Measurements from ENCODE around the gene FOXA1. TPM values are rescaled to one million over a fixed set of nuclear protein-coding genes. Genes with fewer than 3 reads are reported as not detected.
A peak's percentile ranks its signal among the peaks of the same experiment; 100 is the strongest.
"Not testable (repeated sequence)": the region's sequence is repeated elsewhere in the genome, so short reads cannot be mapped to it uniquely, and the experiment has no call there.

The FOXA1 gene
- total and polyA plus RNA-seq, 5 donors from 2014 or later: 1.0 TPM; not detected in 4

GRCh38 chr14:37571391-37571790 lies 23.7 kb downstream of the FOXA1 start:
- no peaks in the 10 kb centered on the region for H3K36me3 ChIP-seq (ENCODE audit: control insufficient read depth, insufficient read depth, low read length)
- Mint-ChIP-seq H3K9me3 (peaks cover 0 to 10% (median 1%) of the 10 kb centered on the region in 7 donors), H3K36me3 (no peaks in the 10 kb centered on the region), H3K27me3 (peaks cover 13% of the 10 kb centered on the region), H3K4me3 (no peak overlapping the region), H3K4me1 (no peaks in the 10 kb centered on the region), H3K27ac (no peak overlapping the region)
- no peaks in the 10 kb centered on the region for H3K4me1 ChIP-seq (ENCODE audit: control insufficient read depth, insufficient read depth, low read length, poor library complexity, severe bottlenecking)
- H3K9me3 ChIP-seq (ENCODE audit: control insufficient read depth in 2 of 2, low read length in 2 of 2): no peaks in the 10 kb centered on the region
- no peak overlapping the region for H3K27ac ChIP-seq (ENCODE audit: insufficient read depth, low read length, poor library complexity, severe bottlenecking)
- no peaks in the 10 kb centered on the region for H3K27me3 ChIP-seq (ENCODE audit: control insufficient read depth, insufficient read depth, low read length)
- ATAC-seq (ENCODE audit: low read depth in 2 of 2) (no peak), DNase-seq (no peak)
- H3K4me3 ChIP-seq (ENCODE audit: low read depth, low read length): no peak overlapping the region

GRCh38 chr14:37569729-37570128 lies 25.3 kb downstream of the FOXA1 start:
- Histone ChIP-seq H3K9me3 (ENCODE audit: control insufficient read depth in 2 of 2, low read length in 2 of 2) (no peaks in the 10 kb centered on the region), H3K27ac (ENCODE audit: insufficient read depth, low read length, poor library complexity, severe bottlenecking) (no peak overlapping the region), H3K4me3 (ENCODE audit: low read depth, low read length) (no peak overlapping the region), H3K27me3 (ENCODE audit: control insufficient read depth, insufficient read depth, low read length) (no peaks in the 10 kb centered on the region), H3K36me3 (ENCODE audit: control insufficient read depth, insufficient read depth, low read length) (no peaks in the 10 kb centered on the region), H3K4me1 (ENCODE audit: control insufficient read depth, insufficient read depth, low read length, poor library complexity, severe bottlenecking) (no peaks in the 10 kb centered on the region)
- no peak overlapping the region for H3K4me3 Mint-ChIP-seq
- DNase-seq: no peak
- no peaks in the 10 kb centered on the region for H3K4me1 Mint-ChIP-seq
- H3K9me3 Mint-ChIP-seq: peaks cover 0 to 10% (median 1%) of the 10 kb centered on the region in 7 donors
- H3K36me3 Mint-ChIP-seq: no peaks in the 10 kb centered on the region
- no peak for ATAC-seq (ENCODE audit: low read depth in 2 of 2)
- no peak overlapping the region for H3K27ac Mint-ChIP-seq
- H3K27me3 Mint-ChIP-seq: peaks cover 13% of the 10 kb centered on the region

GRCh38 chr14:37566811-37567371 lies 28.2 kb downstream of the FOXA1 start:
- no peaks in the 10 kb centered on the region for H3K36me3 ChIP-seq (ENCODE audit: control insufficient read depth, insufficient read depth, low read length)
- Mint-ChIP-seq H3K36me3 (no peaks in the 10 kb centered on the region), H3K9me3 (peaks cover 0 to 2% (median 0%) of the 10 kb centered on the region in 7 donors), H3K27ac (no peak overlapping the region), H3K27me3 (peaks cover 6% of the 10 kb centered on the region), H3K4me1 (no peaks in the 10 kb centered on the region), H3K4me3 (no peak overlapping the region)
- H3K4me3 ChIP-seq (ENCODE audit: low read depth, low read length): no peak overlapping the region
- ATAC-seq (ENCODE audit: low read depth in 2 of 2) (no peak), DNase-seq (no peak)
- no peaks in the 10 kb centered on the region for H3K4me1 ChIP-seq (ENCODE audit: control insufficient read depth, insufficient read depth, low read length, poor library complexity, severe bottlenecking)
- no peaks in the 10 kb centered on the region for H3K27me3 ChIP-seq (ENCODE audit: control insufficient read depth, insufficient read depth, low read length)
- H3K9me3 ChIP-seq (ENCODE audit: control insufficient read depth in 2 of 2, low read length in 2 of 2): no peaks in the 10 kb centered on the region
- H3K27ac ChIP-seq (ENCODE audit: insufficient read depth, low read length, poor library complexity, severe bottlenecking): no peak overlapping the region

- Mint-ChIP-seq H3K36me3 (no peaks in the 10 kb centered on the region), H3K27me3 (no peaks in the 10 kb centered on the region), H3K4me1 (no peaks in the 10 kb centered on the region), H3K9me3 (no peaks in the 10 kb centered on the region), H3K4me3 (no peak overlapping the region), H3K27ac (no peak overlapping the region)
- Histone ChIP-seq H3K4me1 (ENCODE audit: control insufficient read depth, insufficient read depth, low read length, poor library complexity, severe bottlenecking) (no peaks in the 10 kb centered on the region), H3K9me3 (ENCODE audit: control insufficient read depth in 2 of 2, low read length in 2 of 2) (no peaks in the 10 kb centered on the region), H3K36me3 (ENCODE audit: control insufficient read depth, insufficient read depth, low read length) (no peaks in the 10 kb centered on the region), H3K4me3 (ENCODE audit: low read depth, low read length) (no peak overlapping the region), H3K27ac (ENCODE audit: insufficient read depth, low read length, poor library complexity, severe bottlenecking) (no peak overlapping the region), H3K27me3 (ENCODE audit: control insufficient read depth, insufficient read depth, low read length) (no peaks in the 10 kb centered on the region)
- ATAC-seq (ENCODE audit: low read depth in 2 of 2) (no peak), DNase-seq (no peak)
These were observed 29.5 kb downstream of the FOXA1 start for GRCh38 chr14:37565550-37565949.

GRCh38 chr14:37563189-37563588 lies 31.9 kb downstream of the FOXA1 start:
- ATAC-seq (ENCODE audit: low read depth in 2 of 2): no peak
- no peak overlapping the region for H3K4me3 ChIP-seq (ENCODE audit: low read depth, low read length)
- no peak overlapping the region for H3K4me3 Mint-ChIP-seq
- no peaks in the 10 kb centered on the region for H3K27me3 Mint-ChIP-seq
- no peak for DNase-seq
- H3K4me1 ChIP-seq (ENCODE audit: control insufficient read depth, insufficient read depth, low read length, poor library complexity, severe bottlenecking): no peaks in the 10 kb centered on the region
- H3K9me3 ChIP-seq (ENCODE audit: control insufficient read depth in 2 of 2, low read length in 2 of 2): no peaks in the 10 kb centered on the region
- H3K27me3 ChIP-seq (ENCODE audit: control insufficient read depth, insufficient read depth, low read length): no peaks in the 10 kb centered on the region
- no peaks in the 10 kb centered on the region for H3K36me3 Mint-ChIP-seq
- no peaks in the 10 kb centered on the region for H3K4me1 Mint-ChIP-seq
- no peaks in the 10 kb centered on the region for H3K36me3 ChIP-seq (ENCODE audit: control insufficient read depth, insufficient read depth, low read length)
- H3K9me3 Mint-ChIP-seq: no peaks in the 10 kb centered on the region
- H3K27ac ChIP-seq (ENCODE audit: insufficient read depth, low read length, poor library complexity, severe bottlenecking): no peak overlapping the region
- H3K27ac Mint-ChIP-seq: no peak overlapping the region

- peaks cover 0 to 11% (median 4%) of the 10 kb centered on the region in 7 donors for H3K9me3 Mint-ChIP-seq
- Histone ChIP-seq H3K36me3 (ENCODE audit: control insufficient read depth, insufficient read depth, low read length) (no peaks in the 10 kb centered on the region), H3K27me3 (ENCODE audit: control insufficient read depth, insufficient read depth, low read length) (no peaks in the 10 kb centered on the region), H3K4me1 (ENCODE audit: control insufficient read depth, insufficient read depth, low read length, poor library complexity, severe bottlenecking) (no peaks in the 10 kb centered on the region), H3K27ac (ENCODE audit: insufficient read depth, low read length, poor library complexity, severe bottlenecking) (no peak overlapping the region), H3K4me3 (ENCODE audit: low read depth, low read length) (no peak overlapping the region), H3K9me3 (ENCODE audit: control insufficient read depth in 2 of 2, low read length in 2 of 2) (no peaks in the 10 kb centered on the region)
- no peak overlapping the region for H3K27ac Mint-ChIP-seq
- no peaks in the 10 kb centered on the region for H3K4me1 Mint-ChIP-seq
- H3K27me3 Mint-ChIP-seq: no peaks in the 10 kb centered on the region
- no peaks in the 10 kb centered on the region for H3K36me3 Mint-ChIP-seq
- no peak overlapping the region for H3K4me3 Mint-ChIP-seq
- ATAC-seq (ENCODE audit: low read depth in 2 of 2): no peak
- DNase-seq: no peak
These were observed 35.7 kb downstream of the FOXA1 start for GRCh38 chr14:37559386-37559785.

GRCh38 chr14:37558740-37559139 lies 36.3 kb downstream of the FOXA1 start:
- Histone ChIP-seq H3K4me3 (ENCODE audit: low read depth, low read length) (no peak overlapping the region), H3K9me3 (ENCODE audit: control insufficient read depth in 2 of 2, low read length in 2 of 2) (peaks cover 0 to 5% of the 10 kb centered on the region in 2 experiments), H3K36me3 (ENCODE audit: control insufficient read depth, insufficient read depth, low read length) (no peaks in the 10 kb centered on the region), H3K27me3 (ENCODE audit: control insufficient read depth, insufficient read depth, low read length) (no peaks in the 10 kb centered on the region), H3K27ac (ENCODE audit: insufficient read depth, low read length, poor library complexity, severe bottlenecking) (no peak overlapping the region), H3K4me1 (ENCODE audit: control insufficient read depth, insufficient read depth, low read length, poor library complexity, severe bottlenecking) (no peaks in the 10 kb centered on the region)
- DNase-seq: no peak
- ATAC-seq (ENCODE audit: low read depth in 2 of 2): no peak
- H3K27me3 Mint-ChIP-seq: no peaks in the 10 kb centered on the region
- H3K9me3 Mint-ChIP-seq: peaks cover 0 to 16% (median 4%) of the 10 kb centered on the region in 7 donors
- no peak overlapping the region for H3K27ac Mint-ChIP-seq
- no peaks in the 10 kb centered on the region for H3K36me3 Mint-ChIP-seq
- peak overlapping the region in 1 of 4 donors; percentile 2 for H3K4me3 Mint-ChIP-seq
- H3K4me1 Mint-ChIP-seq: no peaks in the 10 kb centered on the region

- not testable (repeated sequence) for H3K27ac ChIP-seq (ENCODE audit: insufficient read depth, low read length, poor library complexity, severe bottlenecking); DNase-seq; H3K36me3 Mint-ChIP-seq; H3K4me3 Mint-ChIP-seq; H3K9me3 ChIP-seq (ENCODE audit: control insufficient read depth in 2 of 2, low read length in 2 of 2); H3K4me3 ChIP-seq (ENCODE audit: low read depth, low read length); H3K36me3 ChIP-seq (ENCODE audit: control insufficient read depth, insufficient read depth, low read length); H3K27me3 ChIP-seq (ENCODE audit: control insufficient read depth, insufficient read depth, low read length); ATAC-seq (ENCODE audit: low read depth in 2 of 2); H3K27ac Mint-ChIP-seq; H3K27me3 Mint-ChIP-seq; H3K4me1 ChIP-seq (ENCODE audit: control insufficient read depth, insufficient read depth, low read length, poor library complexity, severe bottlenecking); H3K4me1 Mint-ChIP-seq
- peaks cover 0 to 32% (median 7%) of the 10 kb centered on the region in 7 donors for H3K9me3 Mint-ChIP-seq
These were observed 39.5 kb downstream of the FOXA1 start for GRCh38 chr14:37555596-37555995.

Measured in CD4-positive, CD25-positive, alpha-beta regulatory T cell (primary cell).